ENCODE data around the gene HS3ST3A1.
"Not testable (repeated sequence)": the region's sequence is repeated elsewhere in the genome, so short reads cannot be mapped to it uniquely, and the experiment has no call there.

The HS3ST3A1 gene

DNA sequence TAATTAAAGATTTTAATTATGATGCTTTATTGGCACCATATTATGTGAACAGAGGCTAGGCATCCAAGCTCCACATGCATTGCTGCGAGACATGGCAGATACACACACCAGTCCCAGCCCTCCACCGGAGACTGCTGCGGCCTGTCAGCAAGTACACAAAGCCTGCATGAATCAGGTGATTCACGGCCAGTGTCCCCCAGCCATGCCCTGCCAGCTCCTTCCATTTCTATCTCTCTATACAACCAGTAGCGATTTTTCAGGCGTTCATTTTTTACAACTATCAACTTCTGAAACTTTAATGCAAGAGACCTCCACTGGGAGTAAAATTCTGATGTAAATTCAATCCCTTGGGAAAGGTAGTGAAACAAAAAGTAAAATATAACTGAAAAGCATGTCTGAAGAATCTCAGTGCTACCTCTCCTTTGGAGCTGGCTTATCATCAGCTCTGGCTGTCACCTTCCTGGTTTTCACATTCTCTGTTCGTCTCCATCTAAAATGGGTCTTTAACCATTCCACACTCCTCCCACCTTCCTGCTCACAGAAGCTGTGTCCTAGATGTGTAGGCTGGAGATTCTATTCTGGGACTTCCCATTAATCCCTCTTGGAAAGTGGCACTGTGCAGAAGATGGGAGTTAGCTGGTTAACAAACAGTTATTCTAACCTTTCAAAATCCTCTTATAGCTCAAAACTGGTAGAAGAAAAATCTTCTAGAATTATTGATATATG is 32.2 kb downstream of the HS3ST3A1 start:
- DNase-seq = no peak

- DNase-seq = no peak
Observed at GRCh38 chr17:13568582-13569397, 32.9 kb downstream of the HS3ST3A1 start.

DNA sequence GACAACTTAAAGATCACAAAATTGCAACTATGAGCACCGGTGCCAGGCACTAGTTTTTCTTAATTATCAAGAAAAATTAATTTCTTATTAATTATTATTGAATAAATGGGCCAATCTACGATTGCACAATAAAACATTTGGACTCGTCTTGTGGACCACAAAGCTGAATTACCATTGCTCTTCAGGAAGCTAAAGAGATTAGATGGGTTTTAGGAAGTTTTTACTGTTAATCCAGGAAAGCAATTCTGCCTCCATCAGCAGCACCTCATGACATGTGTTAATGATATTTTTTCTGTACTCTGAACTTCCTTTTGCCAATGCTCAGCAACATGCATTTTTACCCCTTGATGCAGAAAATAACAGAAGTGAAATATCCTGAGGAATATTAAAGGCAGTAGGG is 37.9 kb downstream of the HS3ST3A1 start:
- no peak for DNase-seq

DNA sequence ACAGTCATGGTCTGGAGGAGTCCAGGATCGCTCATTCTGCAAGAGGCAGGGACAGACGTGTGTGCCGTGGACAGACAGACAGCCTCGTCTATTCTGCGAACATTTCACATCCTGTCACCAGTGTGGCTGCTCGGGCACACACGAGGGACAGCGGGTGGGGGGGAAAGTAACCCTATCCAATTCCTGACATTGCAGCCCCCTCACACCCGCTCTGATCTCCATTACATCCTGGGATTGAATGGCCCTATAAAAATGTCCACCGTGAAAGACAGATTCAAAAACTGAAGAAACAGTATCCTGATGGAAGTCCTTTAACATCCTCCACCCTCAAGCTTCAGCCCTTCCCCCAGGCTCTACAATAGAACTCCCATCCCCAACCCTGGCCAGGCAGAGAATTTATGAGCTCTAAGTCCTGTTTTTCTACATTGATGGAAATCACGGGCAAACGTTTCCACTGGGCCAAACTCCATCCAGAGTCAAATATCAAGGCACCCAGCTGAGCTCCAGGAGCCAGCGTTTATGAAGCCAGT is 39.4 kb downstream of the HS3ST3A1 start:
- peak; percentile 91 for DNase-seq

- no peak for DNase-seq
Observed at GRCh38 chr17:13561606-13562270, 40.0 kb downstream of the HS3ST3A1 start.

DNA sequence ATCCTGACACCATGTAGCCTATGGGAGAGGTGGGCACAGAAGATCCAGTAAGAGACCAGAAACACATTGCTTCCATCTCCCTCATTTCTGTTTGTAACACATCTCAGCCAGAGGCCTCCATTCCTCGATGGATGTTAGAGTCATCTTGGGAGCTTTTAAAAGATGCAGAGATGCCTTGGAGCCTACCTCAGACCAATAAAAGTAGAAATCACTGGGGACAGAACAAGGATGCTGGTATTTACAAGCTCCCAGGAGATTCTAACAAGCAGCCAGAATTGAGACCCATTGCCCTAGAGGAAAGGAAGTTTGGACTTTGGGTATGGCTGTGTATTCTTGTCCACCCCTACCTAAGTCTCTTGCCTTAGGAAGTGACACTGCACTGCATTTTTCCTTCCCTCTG is 40.8 kb downstream of the HS3ST3A1 start:
- DNase-seq = no peak

GRCh38 chr17:13558588-13558987 is 43.1 kb downstream of the HS3ST3A1 start:
- no peak for DNase-seq

- no peak for DNase-seq
Observed at GRCh38 chr17:13557077-13557476, 44.7 kb downstream of the HS3ST3A1 start.

DNA sequence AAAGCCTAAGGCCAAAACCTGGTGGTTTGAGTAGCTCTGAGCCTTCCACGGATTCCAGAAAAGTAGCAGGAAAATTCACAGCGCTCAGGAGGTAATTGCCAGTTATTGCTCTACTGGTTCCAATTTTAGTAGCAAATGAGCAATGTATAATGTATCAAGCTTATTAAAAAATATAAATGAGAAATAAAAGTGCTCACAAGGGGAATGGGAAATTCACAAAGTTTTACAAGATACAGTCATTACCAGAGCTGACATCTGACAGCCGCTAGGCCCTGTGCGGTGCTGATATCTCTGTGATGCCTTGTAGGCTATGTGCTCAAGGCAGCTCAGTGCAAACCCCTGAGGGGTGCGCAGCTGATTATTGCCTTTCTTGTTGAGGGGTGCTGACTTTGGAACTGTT is 47.5 kb downstream of the HS3ST3A1 start:
- DNase-seq = no peak

DNA sequence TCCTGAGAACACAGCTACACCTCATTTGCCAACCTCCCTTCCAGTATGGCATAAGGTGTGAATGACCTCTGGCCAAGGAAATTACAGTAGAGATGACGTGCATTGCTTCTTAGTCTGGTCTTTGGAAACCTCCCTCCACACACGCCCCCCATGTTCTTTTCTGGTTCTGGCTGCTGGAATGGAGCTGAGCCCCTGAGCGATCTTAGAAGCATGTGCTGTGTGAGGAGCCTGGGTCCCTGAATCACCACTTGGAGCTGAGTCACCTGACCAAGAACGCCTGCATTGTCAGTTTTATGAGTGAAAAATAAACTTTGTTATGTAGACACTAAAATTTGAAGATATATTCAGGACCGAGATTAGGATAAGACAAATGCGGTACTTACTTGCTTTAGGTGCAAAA is 51.4 kb downstream of the HS3ST3A1 start:
- DNase-seq = peak; percentile 79

DNA sequence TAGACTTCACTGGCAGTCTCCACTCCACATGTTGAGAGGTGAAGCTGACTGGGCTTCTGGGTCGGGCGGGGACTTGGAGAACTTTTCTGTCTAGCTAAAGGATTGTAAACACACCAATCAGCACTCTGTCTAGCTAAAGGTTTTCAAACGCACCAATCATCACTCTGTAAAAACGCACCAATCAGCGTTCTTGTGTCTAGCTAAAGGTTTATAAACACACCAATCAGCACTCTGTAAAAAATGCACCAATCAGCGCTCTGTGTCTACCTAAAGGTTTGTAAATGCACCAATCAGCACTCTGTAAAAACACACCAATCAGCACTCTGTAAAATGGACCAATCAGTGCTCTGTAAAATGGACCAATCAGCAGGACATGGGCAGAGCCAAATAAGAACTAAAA is 53.2 kb downstream of the HS3ST3A1 start:
- DNase-seq = not testable (repeated sequence)

GRCh38 chr17:13546851-13547250 is 54.9 kb downstream of the HS3ST3A1 start:
- DNase-seq = no peak

DNA sequence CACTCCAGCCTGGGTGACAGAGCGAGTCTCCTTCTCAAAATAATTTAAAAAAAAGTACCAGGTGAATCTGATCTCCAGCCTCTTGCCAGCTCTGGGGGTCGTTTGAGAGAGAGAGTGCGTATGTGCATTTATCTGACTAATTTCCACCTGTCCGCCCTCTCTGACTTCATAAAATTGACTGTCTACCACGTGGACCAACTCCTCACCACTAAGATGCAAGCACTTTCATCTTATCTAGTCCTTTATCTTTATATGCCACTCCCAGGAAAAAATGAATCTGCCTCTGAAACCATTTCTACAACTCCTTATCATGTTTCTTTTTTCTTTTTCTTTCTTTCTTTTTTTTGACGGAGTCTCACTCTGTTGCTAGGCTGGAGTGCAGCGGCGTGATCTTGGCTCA is 55.8 kb downstream of the HS3ST3A1 start:
- peak; percentile 34 for DNase-seq

DNA sequence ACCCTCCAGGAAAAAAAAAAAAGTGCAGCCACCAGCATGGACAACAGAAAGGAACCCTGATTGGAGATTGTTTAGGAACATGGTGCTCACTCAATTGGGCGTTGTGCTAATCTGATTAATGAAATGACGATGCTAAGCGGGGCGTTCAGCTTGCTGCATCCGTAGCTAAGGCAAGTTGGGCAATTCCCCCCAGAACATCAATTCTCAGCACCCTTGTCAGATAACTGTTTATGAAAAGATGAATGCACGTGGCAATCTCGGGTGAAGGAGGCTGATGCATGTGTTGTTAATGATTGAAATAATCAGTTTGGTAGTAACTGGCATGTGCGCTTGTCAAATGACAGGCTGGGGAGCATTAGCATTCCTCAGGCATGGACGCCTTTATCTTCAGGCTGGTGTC is 57.0 kb downstream of the HS3ST3A1 start:
- DNase-seq = peak; percentile 8

DNA sequence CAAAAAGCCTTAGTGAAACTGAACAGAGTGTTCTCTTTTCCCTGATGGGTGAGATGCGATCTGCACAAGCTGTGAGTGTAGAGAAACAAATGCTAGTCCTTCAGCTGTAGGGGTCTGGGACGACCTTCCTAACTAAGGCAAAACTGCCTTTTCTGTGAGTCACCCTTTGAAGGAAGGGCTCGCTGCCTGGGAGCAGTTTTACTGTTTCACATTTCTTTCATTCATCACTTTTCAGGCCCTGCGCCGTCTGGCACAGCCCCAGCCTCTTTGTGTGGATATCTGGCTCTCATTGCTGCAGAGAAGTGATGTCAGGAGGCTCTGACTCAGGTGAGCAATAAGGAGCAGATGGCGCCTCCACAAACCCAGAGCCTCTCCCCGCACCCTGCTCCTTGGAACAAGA is 57.4 kb downstream of the HS3ST3A1 start:
- DNase-seq = peak; percentile 96

GRCh38 chr17:13542636-13543035 is 59.1 kb downstream of the HS3ST3A1 start:
- no peak for DNase-seq

- DNase-seq = peak; percentile 94
Observed at GRCh38 chr17:13541032-13541480, 60.7 kb downstream of the HS3ST3A1 start.

DNA sequence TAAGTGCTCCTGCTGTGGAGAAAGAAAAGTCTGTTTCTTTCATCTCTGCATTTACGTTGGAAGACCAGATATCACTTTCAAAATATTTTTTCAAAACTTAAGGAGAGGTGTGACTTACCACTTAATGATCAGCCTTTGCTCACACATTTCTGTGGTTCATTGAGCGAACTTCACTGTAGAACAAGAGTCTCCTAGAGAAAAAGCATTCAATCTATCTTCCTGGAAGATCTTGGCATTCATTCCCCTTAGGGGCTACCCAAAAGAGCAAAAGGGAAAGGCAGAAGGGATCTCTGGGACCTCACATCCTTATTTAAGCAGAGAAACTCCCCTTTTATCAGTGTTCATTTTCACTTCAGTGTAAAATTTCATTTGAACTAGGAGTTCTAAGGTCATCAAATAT is 61.2 kb downstream of the HS3ST3A1 start:
- peak; percentile 61 for DNase-seq

DNA sequence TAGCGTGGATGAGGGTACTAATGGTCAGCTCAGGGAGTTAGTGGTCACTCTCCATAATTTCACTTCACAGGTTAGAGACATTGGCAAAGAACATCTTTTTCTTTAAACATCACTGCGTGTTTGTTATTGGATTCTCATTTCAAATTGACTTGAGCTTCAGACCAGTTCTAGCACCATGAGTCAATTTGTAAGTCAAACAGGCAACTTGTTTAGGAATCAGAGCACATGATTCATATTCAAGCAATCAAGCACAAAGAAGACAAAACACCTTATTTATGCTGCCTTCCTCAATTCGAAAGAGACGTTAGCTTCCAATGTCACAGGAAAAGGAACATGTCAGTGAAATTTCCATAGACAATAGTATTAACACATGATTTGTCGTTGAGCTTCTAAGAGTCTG is 62.3 kb downstream of the HS3ST3A1 start:
- no peak for DNase-seq

DNA sequence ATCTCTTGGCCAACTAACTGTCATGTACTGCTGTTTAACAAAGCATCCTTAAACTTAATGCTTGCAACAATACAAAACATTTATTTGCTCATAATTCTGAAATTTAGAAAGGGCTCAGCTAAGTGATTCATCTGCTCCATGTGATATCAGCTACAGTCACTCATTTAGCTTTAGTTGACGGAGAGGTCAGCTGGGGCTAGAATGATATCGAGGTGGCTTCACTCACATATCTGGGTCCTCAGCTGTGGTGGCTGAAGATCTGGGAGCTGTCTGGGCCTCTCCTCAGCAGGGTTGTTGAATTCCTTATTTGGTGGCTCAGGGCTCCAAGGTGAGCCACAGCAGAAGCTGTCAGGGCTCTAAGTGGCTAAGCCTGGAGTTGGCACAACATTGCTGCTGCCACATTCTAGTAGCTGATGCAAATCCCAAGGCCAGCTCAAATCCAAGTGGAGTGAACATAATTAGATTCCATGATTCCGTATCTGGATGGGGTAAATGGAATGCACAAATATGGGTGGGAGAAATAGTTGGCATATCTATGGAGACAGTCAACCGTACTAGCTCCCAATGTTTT is 62.8 kb downstream of the HS3ST3A1 start:
- peak; percentile 10 for DNase-seq

GRCh38 chr17:13537871-13538643 is 63.7 kb downstream of the HS3ST3A1 start:
- DNase-seq = no peak

- no peak for DNase-seq
Observed at GRCh38 chr17:13537167-13537731, 64.5 kb downstream of the HS3ST3A1 start.

Data from NCI-H226 (cell line).